ENCODE data around the gene RAB5B.
A peak's percentile ranks its signal among the peaks of the same experiment; 100 is the strongest.
"Not testable (repeated sequence)": the region's sequence is repeated elsewhere in the genome, so short reads cannot be mapped to it uniquely, and the experiment has no call there.

The RAB5B gene

GRCh38 chr12:55974308-55974730, 441 bp downstream of the RAB5B start:
- ChIA-PET CTCF (interaction anchor here (0.7 to 3.0 kb wide), 24 partner anchors 8 to 255 kb away, joined by 3 to 38 read pairs (median 4); partner anchors contain the start of genes ORMDL2, PA2G4, PYM1 and SARNP), POLR2A (interaction anchor here (0.5 to 2.7 kb wide), 18 partner anchors 8 to 247 kb away, joined by 3 to 19 read pairs (median 4); partner anchors contain the start of genes ORMDL2, PA2G4, PYM1 and RNF41)
- DNase-seq (ENCODE audit: extremely low spot score) = peak; percentile 58
- TF ChIP-seq CTCF (IDR thresholded peaks at IDR 0.05; ENCODE audit: control extremely low read depth, extremely low read depth, low read depth, missing control alignments) = no peak

GRCh38 chr12:55978393-55978792, 4.5 kb downstream of the RAB5B start:
- ChIA-PET POLR2A (no interaction called here), CTCF (interaction anchor here (1.2 to 1.6 kb wide), 2 partner anchors 17 to 19 kb away, joined by 5 read pairs; partner anchors contain the start of gene SUOX)
- no peak for DNase-seq (ENCODE audit: extremely low spot score)
- no peak for TF ChIP-seq CTCF (IDR thresholded peaks at IDR 0.05; ENCODE audit: control extremely low read depth, extremely low read depth, low read depth, missing control alignments)

- no peak for DNase-seq (ENCODE audit: extremely low spot score)
- POLR2A ChIA-PET = no interaction called here
Observed at GRCh38 chr12:55979069-55979468, 5.2 kb downstream of the RAB5B start.

GRCh38 chr12:55981882-55982281, 8.0 kb downstream of the RAB5B start:
- POLR2A ChIA-PET = interaction anchor here (2.2 kb wide), 1 partner anchor 8 kb away, joined by 19 read pairs; the partner anchor contains the start of gene RAB5B
- CTCF ChIA-PET = interaction anchor here (1.4 to 9.1 kb wide), 8 partner anchors 8 to 153 kb away, joined by 4 to 140 read pairs (median 6); partner anchors contain the start of genes DNAJC14, RAB5B and SUOX
- not testable (repeated sequence) for DNase-seq (ENCODE audit: extremely low spot score)

More at GRCh38 chr12:55979069-55979468, 5.2 kb downstream of the RAB5B start:
- TF ChIP-seq CTCF (IDR thresholded peaks at IDR 0.05; ENCODE audit: control extremely low read depth, extremely low read depth, low read depth, missing control alignments) = no peak
- CTCF ChIA-PET = interaction anchor here (1.1 to 9.1 kb wide), 2 partner anchors 16 to 51 kb away, joined by 3 to 140 read pairs; partner anchors contain the start of gene SUOX

- CTCF ChIA-PET = interaction anchor here (1.1 to 9.1 kb wide), 10 partner anchors 8 to 245 kb away, joined by 3 to 140 read pairs (median 6); partner anchors contain the start of genes DNAJC14, ERBB3, RAB5B and SUOX
- DNase-seq (ENCODE audit: extremely low spot score) = peak; percentile 69
- TF ChIP-seq CTCF (IDR thresholded peaks at IDR 0.05; ENCODE audit: control extremely low read depth, extremely low read depth, low read depth, missing control alignments) = no peak
- POLR2A ChIA-PET = interaction anchor here (0.5 to 2.2 kb wide), 2 partner anchors 8 to 1379 kb away, joined by 4 to 19 read pairs; partner anchors contain the start of gene RAB5B
Observed at GRCh38 chr12:55982319-55982936, 8.6 kb downstream of the RAB5B start.

- CTCF ChIA-PET = interaction anchor here (1.1 to 9.1 kb wide), 10 partner anchors 8 to 246 kb away, joined by 3 to 140 read pairs (median 6); partner anchors contain the start of genes ERBB3, RAB5B and SUOX
- POLR2A ChIA-PET = interaction anchor here (2.2 kb wide), 1 partner anchor 9 kb away, joined by 19 read pairs; the partner anchor contains the start of gene RAB5B
Observed at GRCh38 chr12:55983232-55983842, 9.5 kb downstream of the RAB5B start.

More at GRCh38 chr12:55983232-55983842, 9.5 kb downstream of the RAB5B start:
- DNase-seq (ENCODE audit: extremely low spot score) = no peak
- TF ChIP-seq CTCF (IDR thresholded peaks at IDR 0.05; ENCODE audit: control extremely low read depth, extremely low read depth, low read depth, missing control alignments) = no peak
